ENCODE results near the gene ARHGAP15.

DNA sequence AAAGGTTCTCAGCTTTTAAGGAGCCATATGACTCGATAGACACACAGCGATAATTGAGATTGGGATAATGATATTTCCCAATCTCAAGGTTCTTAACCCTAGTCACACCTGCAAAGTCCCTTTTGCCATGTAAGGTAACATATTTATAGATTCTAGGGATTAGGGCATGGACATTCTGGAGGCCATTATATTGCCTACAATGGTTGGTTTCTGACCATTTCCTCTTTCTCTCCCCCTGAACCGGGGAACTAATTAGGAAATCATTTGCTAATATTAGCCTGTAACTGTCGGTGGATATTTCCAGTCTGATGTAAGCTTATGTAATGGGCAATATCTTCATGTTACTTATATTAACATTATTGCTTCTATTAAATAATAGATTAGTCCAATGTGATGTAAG is 40.8 kb upstream of the ARHGAP15 start:
- TF ChIP-seq, protein P1, sequence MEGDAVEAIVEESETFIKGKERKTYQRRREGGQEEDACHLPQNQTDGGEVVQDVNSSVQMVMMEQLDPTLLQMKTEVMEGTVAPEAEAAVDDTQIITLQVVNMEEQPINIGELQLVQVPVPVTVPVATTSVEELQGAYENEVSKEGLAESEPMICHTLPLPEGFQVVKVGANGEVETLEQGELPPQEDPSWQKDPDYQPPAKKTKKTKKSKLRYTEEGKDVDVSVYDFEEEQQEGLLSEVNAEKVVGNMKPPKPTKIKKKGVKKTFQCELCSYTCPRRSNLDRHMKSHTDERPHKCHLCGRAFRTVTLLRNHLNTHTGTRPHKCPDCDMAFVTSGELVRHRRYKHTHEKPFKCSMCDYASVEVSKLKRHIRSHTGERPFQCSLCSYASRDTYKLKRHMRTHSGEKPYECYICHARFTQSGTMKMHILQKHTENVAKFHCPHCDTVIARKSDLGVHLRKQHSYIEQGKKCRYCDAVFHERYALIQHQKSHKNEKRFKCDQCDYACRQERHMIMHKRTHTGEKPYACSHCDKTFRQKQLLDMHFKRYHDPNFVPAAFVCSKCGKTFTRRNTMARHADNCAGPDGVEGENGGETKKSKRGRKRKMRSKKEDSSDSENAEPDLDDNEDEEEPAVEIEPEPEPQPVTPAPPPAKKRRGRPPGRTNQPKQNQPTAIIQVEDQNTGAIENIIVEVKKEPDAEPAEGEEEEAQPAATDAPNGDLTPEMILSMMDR (IDR thresholded peaks at IDR 0.05), result no peak
- no peak for TF ChIP-seq SIN3A (IDR thresholded peaks at IDR 0.05; ENCODE audit: borderline replicate concordance, insufficient read depth, low read depth, low read length)
- no peak for TF ChIP-seq POLR2AphosphoS5 (IDR thresholded peaks at IDR 0.05; ENCODE audit: low read depth, low read length)
